GM18868 (cell line): ENCODE results near the gene LALBA.
"Not testable (repeated sequence)": the region's sequence is repeated elsewhere in the genome, so short reads cannot be mapped to it uniquely, and the experiment has no call there.

ENCODE experiments used
- ATAC-seq: cut with Tn5 transposase; IDR thresholded peaks from one replicate; pipeline ENCODE4 v1.9.1; 2021; ENCODE audit warnings: mild to moderate bottlenecking, moderate library complexity; ENCODE audit not compliant: unreplicated experiment

The LALBA gene

GRCh38 chr12:48569946-48570345 is at the start of gene LALBA:
Gene LALBA (minus strand): TSS chr12:48570046. CDS start chr12:48570020, 26 bp downstream.
- no peak for ATAC-seq

- ATAC-seq, result peak; percentile 70
These were observed 48.7 kb upstream of the LALBA start for GRCh38 chr12:48618541-48618940.

- no peak for ATAC-seq
These were observed 45.8 kb upstream of the LALBA start for GRCh38 chr12:48615681-48616080.

- ATAC-seq, result no peak
These were observed 43.5 kb upstream of the LALBA start for GRCh38 chr12:48613321-48613720.

GRCh38 chr12:48602192-48602989 is 32.5 kb upstream of the LALBA start:
- ATAC-seq, result no peak

GRCh38 chr12:48601013-48601756 is 31.3 kb upstream of the LALBA start:
- peak; percentile 98 for ATAC-seq

- ATAC-seq, result no peak
These were observed 30.7 kb upstream of the LALBA start for GRCh38 chr12:48600552-48600951.

GRCh38 chr12:48592591-48593086 is 22.8 kb upstream of the LALBA start:
- ATAC-seq, result no peak

GRCh38 chr12:48586361-48586760 is 16.5 kb upstream of the LALBA start:
- ATAC-seq, result no peak

GRCh38 chr12:48583728-48584127 is 13.9 kb upstream of the LALBA start:
- ATAC-seq, result no peak

- no peak for ATAC-seq
These were observed 11.0 kb upstream of the LALBA start for GRCh38 chr12:48580831-48581230.

GRCh38 chr12:48572326-48572725 is 2.5 kb upstream of the LALBA start:
- no peak for ATAC-seq

- no peak for ATAC-seq
These were observed 2.1 kb downstream of the LALBA start for GRCh38 chr12:48567731-48568130.

GRCh38 chr12:48557919-48558318 is 11.9 kb downstream of the LALBA start:
- ATAC-seq, result no peak

GRCh38 chr12:48556631-48557030 is 13.2 kb downstream of the LALBA start:
- ATAC-seq, result no peak

GRCh38 chr12:48553666-48554343 is 16.0 kb downstream of the LALBA start:
- ATAC-seq, result not testable (repeated sequence)

- not testable (repeated sequence) for ATAC-seq
These were observed 18.2 kb downstream of the LALBA start for GRCh38 chr12:48551636-48552035.

GRCh38 chr12:48547012-48547411 is 22.8 kb downstream of the LALBA start:
- not testable (repeated sequence) for ATAC-seq

GRCh38 chr12:48545833-48546469 is 23.9 kb downstream of the LALBA start:
- no peak for ATAC-seq

GRCh38 chr12:48542300-48542928 is 27.4 kb downstream of the LALBA start:
- no peak for ATAC-seq
